HG02840 (cell line): ENCODE measurements around the gene ZNF423.

Experiments used
- ATAC-seq: cut with Tn5 transposase; IDR thresholded peaks from one replicate; pipeline ENCODE4 v1.9.1; 2021; ENCODE audit warnings: mild to moderate bottlenecking, moderate library complexity, moderate number of reproducible peaks; ENCODE audit not compliant: unreplicated experiment, low FRiP score

The ZNF423 gene

DNA sequence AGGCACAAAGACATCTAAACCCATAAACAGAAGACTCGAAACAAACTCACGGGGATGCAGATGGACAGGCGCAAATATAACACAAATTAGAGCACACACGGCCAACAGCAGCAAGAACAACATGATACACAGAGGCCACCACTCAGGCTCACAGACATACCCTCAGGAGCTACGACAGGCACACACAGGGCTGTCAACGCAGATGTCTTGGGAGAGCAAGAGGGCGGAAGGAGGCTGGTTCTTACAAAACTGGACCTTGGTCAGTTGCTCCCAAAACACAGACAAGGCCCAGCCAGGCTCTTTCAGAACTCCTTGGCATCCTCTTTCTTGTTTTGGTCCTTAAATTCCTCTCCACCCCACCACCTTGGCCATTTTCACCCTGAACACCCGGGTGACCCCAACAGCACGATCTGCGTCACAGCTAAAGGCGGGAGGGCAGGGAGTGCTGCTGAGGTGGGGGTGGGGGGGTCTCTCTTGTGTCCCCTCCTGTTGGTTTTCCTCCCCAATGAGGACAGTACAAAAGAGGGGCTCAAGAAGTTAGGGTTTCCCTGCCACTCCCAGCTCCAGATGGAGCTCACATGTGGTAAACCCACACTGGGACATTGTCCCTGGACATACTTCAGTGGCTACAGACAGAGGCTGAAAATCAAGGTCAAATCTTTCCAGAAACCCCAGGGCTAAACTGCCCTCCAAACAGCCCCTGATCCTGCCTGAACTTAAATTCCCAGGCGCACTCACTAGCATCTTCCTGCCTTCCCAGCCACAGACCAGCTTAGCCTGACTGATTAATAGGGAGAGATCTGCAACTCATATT is 261.0 kb downstream of the ZNF423 start:
- ATAC-seq, result no peak

GRCh38 chr16:49594153-49594552 is 261.8 kb downstream of the ZNF423 start:
- ATAC-seq, result no peak

- no peak for ATAC-seq
These were observed 262.4 kb downstream of the ZNF423 start for GRCh38 chr16:49593424-49594040.

- no peak for ATAC-seq
These were observed 263.1 kb downstream of the ZNF423 start for GRCh38 chr16:49592546-49593423.

GRCh38 chr16:49590166-49590871 is 265.6 kb downstream of the ZNF423 start:
- ATAC-seq, result no peak

DNA sequence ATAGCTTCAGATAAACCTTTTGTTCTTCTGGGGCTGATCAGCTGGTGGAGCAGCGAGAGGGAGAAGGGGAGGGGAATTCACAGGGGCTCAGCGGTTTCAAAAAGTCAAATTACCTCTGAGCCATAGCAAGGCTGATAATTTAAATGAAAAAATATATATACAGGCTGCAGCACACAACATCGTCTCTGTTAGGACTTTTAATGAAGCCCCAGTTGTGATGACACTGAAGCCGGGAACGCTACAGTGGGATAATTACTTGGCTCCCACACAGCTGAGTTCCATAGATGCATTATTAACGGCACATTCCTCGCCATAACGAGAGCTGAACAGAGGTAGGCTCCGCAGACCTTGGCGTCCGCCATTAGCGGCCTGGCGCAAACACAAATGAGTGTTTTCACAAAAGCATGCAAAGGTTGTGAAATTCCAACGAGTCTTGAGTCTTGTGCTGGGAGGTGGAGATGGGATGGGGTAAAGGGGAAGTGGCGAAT is 266.3 kb downstream of the ZNF423 start:
- ATAC-seq, result no peak

DNA sequence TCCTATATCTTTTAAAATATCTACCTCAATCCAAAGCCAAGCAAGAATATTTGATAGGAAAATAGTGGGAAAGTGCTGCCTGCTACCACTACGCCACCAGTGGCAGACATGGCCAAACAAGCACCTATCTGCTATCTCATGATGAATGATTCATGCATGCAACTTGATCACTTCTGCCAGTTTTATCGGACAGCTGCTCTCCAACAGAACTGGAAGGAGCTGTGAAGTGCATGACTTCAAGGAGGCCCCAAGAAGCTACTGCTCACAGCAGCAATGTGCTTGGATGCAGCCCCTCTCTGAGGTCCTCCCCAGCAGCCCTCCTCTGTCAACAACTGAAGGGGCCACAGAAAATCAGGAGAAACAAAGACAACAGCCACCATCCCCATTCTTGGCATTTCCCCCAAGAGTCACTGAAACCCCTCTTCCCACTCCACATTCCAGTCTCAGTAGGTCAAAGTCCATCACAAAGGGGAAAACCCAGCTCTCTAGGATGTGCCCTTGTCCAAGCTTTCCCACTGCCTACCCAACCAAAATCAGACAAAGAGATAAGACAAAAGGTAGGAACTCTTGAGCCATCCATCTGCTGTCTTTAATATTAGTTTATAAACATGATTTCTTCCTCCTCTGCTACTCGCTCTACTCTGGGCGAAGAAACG is 267.1 kb downstream of the ZNF423 start:
- no peak for ATAC-seq

DNA sequence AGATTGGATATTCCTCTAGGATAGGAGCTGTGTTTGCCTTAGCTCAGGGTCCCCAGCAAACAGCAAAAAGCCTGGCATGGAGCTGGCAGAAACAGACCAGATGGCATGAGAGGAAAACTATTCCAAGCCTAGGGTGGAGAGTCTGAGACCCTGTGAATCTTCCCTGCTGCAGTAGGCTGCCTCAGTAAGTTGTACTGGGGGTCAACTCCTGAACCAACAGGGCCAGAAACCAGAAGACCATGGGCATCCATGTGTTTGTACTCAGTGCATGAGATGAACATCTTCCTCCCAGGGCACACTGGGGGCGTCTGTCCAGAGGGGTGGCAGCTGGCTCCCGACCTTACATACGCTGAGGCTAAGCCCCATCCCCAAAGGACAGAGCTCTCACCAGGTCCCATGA is 267.9 kb downstream of the ZNF423 start:
- no peak for ATAC-seq

DNA sequence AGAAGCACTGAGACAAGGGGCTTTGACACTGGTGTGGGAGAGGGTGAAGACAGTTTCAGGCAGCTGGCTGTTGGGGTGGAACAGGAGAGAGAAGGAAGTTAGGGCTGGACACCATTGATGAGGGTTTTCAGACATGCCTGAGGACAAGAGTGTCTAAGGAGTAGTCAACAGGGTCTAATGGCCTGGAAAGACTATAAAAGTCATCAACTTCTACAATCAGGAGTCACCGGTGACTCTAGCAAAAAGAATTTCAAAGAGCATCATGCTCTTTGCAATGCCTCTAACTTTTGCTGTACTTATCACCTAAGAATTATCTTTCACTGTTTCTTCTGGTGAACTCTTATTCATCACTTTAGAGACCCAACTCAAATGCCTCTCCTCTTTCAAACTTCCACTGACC is 268.4 kb downstream of the ZNF423 start:
- ATAC-seq, result no peak

DNA sequence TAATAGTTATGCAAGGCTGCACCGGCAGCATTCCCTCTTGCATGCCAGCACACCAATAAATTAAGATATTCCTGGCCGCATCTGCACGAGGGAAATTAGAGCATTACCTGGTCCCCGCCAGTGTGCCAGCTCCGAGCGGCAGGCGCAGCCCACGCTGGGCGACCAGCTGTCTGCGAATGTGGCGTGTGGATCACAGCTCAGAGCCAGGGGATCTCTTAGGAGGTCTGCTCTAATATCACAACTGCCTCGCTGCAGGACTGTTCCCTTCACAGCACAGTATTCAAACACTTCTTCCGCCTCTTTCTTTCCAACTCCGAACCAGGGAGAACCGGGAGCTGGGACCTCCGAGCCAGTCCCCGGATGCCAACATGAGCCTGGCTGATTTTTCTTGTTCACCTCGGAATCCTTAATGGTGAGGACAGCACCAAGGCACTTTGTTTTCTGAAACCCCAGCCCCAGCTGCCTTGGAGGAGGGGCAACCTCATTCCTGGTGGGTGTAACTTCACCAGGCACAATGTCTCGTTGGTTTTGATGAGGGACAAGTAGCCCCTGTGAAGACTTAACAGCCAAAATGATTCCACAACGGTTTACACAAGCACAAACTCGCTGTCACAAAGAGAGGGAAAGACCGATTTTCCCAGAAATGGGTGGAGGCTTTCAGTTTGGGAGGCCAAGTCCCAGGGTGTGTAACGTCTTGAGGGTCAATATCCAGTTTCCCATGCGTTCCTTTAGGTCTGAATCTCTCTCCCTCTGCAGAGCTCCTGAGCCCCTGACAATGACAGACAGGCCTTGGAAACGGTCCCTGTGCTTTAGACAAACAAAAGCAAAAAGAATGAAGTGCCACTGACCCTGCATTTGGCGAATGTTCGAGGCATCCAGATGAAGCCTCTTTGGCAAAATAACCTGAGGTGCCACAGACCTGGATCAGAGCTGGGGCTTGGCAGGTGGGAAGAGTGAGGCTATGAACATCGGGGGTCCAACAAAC is 269.2 kb downstream of the ZNF423 start:
- ATAC-seq, result no peak

DNA sequence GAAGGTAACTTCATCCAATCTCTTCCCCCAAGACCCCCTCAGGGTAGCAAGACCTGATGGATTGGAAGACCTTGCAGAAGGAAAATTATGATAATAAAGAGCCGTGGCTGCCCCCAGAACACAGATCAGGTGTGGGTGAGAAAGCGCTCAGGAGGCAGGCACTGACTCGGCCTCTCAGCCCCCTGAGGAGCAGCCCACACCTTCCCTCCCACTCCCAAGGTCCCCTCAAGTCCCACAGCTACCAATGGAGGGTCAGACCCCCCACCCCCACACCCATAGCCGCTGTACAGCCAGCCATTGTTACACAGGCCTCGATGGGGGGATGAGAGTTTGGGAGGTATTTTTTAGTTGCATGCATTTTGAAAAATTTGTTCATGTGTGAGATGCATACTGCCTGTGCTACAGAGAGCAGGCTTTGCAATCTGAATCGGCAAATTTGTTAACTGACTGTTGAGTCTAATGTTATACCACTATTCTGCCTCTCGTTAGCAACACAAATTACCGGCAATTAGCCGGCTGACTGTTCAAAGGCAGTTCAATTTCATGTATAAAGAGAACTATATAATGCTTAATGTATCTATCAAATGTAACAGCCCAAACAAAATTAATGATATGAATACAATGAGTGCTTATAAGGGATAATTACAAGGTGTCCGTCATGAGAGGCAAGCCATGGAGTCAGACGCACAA is 270.6 kb downstream of the ZNF423 start:
- no peak for ATAC-seq

DNA sequence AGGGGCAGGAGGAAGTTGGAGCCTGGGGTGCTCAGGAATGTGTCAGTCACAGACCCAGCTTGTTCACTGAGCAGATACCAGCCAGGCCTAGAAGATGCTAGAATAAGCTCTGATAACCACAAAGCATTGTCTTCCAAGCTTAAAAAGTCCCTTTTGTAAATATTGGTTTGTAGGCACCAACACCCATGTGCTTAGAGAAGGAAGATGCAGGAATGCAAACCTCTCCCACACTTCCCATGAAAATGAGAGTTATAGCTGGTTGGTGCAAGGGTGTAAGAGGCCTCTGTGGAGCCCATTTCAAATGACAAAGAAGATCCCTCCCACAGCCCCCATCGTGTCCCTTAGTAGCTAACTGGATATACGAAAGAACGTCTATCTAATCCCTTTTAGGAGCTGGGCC is 272.0 kb downstream of the ZNF423 start:
- no peak for ATAC-seq

DNA sequence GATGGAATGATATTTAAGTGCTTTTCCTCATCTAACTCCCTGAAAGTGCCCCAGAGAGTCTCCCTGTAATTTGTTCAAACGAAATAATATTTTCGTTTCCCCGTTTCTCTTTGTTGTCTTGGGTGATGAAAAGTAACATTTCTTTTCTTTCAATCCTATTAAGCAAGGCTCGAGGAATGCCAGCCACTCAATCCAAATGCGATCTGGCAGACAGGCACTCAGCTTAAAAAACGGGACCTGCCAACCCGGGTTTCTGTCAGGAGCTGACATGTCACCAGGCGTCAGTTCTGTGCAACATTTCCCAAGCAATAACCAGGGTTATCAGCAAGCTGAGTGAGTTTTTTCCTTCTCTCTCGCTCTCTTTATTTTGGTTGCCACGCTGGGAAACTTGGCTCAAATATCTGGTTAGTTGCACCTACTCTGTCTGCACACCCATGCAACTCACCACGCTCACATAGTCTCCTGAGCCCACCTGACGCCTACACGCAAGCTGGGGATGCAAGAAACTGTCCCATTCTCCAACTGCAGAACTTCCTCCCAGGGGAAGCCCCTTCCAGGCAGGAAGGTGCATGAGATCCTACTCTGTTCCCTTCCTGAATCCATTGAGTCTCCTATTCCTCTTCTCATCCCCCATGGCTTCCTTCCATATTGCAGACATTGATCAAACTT is 274.1 kb downstream of the ZNF423 start:
- ATAC-seq, result no peak

DNA sequence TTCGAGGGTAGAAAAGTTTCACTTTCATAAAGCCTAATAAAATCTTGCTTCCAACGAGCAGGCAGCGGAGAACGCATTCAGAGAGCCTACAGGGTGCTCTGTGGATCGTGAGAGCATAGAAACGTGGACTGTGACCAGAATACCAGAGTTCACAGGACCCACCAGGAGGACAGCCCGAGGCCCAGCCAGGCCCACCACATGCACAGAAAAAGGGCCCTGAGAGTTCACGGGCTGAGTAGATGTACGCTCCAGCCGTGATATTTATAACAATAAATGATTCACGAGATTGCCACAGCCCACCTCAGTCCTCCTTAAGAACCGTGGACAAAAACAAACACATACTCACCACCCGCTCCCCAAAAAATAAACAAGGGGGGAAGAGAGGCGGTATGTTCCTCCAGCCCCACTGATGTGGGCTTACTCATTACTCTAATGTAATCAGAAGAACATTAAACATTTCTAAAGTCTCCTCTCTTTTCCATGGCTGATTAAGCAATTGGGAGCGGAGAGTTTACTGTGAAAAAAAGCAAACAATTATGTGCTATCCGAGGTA is 275.1 kb downstream of the ZNF423 start:
- ATAC-seq, result no peak

DNA sequence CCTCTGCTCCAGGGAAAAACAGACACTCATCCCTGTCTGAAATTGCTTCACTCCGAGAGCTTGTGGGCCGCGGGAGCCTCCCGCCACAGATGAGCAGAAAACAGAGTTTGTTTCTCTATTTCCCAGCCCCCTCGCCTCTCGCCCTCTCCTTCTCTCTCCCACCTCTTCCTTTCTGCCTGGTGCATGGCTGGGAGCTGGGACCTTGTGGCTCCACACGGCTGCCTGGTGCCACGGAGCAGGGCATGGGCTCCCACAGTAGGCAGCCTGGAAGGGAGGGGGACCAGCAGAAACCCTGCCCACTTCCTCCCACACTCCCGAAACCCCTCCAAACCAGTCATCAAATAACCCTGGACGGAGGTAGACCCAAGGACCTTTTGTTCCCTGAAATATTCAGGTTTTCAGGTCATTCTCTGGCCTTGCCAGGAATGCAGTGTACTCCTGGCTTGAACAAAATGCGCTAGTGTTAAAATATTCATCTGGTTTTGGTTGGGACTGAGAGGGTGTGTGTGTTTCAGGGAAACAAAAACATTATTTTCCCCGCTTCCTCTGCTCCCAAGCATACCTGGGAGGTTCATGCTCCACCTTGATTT is 277.4 kb downstream of the ZNF423 start:
- ATAC-seq, result no peak

DNA sequence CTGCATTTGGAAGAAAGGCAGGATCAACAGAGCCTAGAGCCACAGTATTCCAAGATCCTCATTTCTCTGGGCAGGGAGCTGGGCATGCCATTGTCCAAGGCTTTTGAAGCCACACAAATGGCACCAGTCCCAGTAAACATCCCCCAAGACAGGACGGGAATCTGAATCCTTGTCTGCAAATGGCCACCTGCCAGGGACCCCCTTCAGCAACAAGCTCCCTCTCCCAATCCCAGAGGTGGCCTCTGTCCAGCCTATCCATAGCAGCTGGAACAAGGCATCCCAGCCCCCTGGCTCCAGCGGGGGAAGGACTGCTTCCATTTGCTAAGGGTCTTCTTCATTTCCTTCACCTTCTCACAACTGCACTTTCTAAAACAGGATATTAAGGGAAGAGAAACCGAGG is 277.9 kb downstream of the ZNF423 start:
- ATAC-seq, result no peak

GRCh38 chr16:49576941-49577340 is 279.0 kb downstream of the ZNF423 start:
- no peak for ATAC-seq
